Small intestine (tissue), 7 donors: ENCODE results near the gene LPP. TPM values are rescaled to one million over a fixed set of nuclear protein-coding genes. Genes with fewer than 3 reads are reported as not detected.

Experiments
- DNase-seq, 2 donors: peaks; one replicate each; pipeline versions ENCODE4 v3.0.0 to v3.0.0-alpha.2; 2013
- FAIRE-seq: peaks from 2 replicates; lab custom pipeline; 2012; peaks lifted over from hg19 to GRCh38; lab: Jason Lieb, UNC
- H3K27ac ChIP-seq, 3 donors: one replicate each; pipeline ENCODE4 v1.5.1; 2013; ENCODE audit warnings: low read length in 2 of 3, mild to moderate bottlenecking in 2 of 3, control low read depth in 1 of 3, inconsistent platforms in 1 of 3, low read depth in 1 of 3, moderate library complexity in 1 of 3
- H3K27me3 ChIP-seq, 3 donors: one replicate each; pipeline ENCODE4 v1.6.1; 2013; ENCODE audit warnings: low read length in 3 of 3, inconsistent platforms in 1 of 3; ENCODE audit not compliant: control insufficient read depth in 3 of 3, insufficient read depth in 3 of 3
- H3K36me3 ChIP-seq, 3 donors: one replicate each; pipeline ENCODE4 v1.6.1; 2013; ENCODE audit warnings: low read length in 3 of 3, inconsistent platforms in 1 of 3, low read depth in 1 of 3, mild to moderate bottlenecking in 1 of 3, moderate library complexity in 1 of 3; ENCODE audit not compliant: control insufficient read depth in 3 of 3, insufficient read depth in 2 of 3
- H3K4me1 ChIP-seq, 3 donors: one replicate each; pipeline ENCODE4 v1.6.1; 2013; ENCODE audit warnings: low read length in 2 of 3, inconsistent platforms in 1 of 3, low read depth in 1 of 3, mild to moderate bottlenecking in 1 of 3, moderate library complexity in 1 of 3; ENCODE audit not compliant: control insufficient read depth in 3 of 3, insufficient read depth in 2 of 3
- H3K4me3 ChIP-seq, 3 donors: one replicate each; pipeline ENCODE4 v1.5.1; 2013; ENCODE audit warnings: low read length in 3 of 3, control low read depth in 1 of 3, inconsistent platforms in 1 of 3, low read depth in 1 of 3, mild to moderate bottlenecking in 1 of 3, moderate library complexity in 1 of 3
- H3K9me3 ChIP-seq, 2 donors: one replicate each; pipeline ENCODE4 v1.6.1; 2013; ENCODE audit warnings: low read depth in 1 of 2, low read length in 1 of 2; ENCODE audit not compliant: control insufficient read depth in 2 of 2, insufficient read depth in 1 of 2
- WGBS, 3 donors: extraction: QIAGEN DNeasy Blood & Tissue Kit; methylation state at CpG; one replicate each; pipeline ENCODE4 v1.1.7; 2013; 5-methylcytosine and 5-hydroxymethylcytosine counted together
- polyA plus RNA-seq, 4 donors: library from polyadenylated mRNA; stranded (reverse) in 3 of 4; unstranded in 1 of 4; fragments of 200-250 nt in 3 of 4; fragments of 120-200 nt in 1 of 4; gene quantifications; one replicate each; pipeline versions ENCODE4 v1.2.1 to v1.2.3, GENCODE V29; 2013
- donor health status: healthy with polysubstance abuse.
- donor health status: control.
- donor health status: control.
- donor health status: Bipolar disorder and iron deficiency.
- donor health status: healthy.

The LPP gene
- polyA plus RNA-seq, 4 donors, result 5.4 to 35.8 (median 12.4) TPM

DNA sequence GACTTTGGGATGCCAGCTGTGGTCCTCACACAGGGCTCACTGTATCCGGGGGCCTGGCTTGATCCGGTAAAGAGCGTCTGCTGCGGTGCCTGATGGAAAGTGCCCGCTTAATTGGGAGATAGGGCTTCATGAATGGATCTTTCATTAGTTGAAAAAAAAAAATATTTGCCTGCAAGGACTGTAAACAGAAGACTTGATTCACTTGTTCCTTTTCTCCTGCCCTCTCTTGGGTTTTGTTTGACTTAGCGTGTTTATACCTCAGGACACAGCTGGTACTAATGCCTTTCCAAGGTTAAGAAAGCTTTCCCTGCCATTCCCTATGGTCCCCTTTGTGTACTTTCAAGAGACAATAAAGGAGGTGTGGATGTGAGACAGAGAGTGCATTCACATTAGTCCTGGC is 493.3 kb downstream of the LPP start:
- no peak for FAIRE-seq

DNA sequence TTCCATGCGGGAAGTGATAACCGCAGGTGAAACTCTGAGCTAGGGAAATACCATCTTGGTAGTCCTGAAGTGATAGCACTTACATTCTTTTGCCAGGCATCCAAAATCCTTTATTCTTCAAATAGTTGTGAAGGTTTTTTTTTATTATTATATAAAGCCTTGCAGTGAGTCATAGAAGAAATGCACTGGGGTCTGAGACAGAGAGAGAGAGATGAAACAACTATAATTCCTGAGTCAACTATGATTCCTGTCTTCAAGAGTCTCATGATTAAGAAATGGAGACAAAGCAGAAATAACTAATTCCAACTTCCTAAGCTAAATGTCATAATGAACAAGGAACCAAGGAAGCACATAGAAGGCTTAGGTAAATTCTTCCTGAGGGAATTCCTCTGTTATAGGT is 495.6 kb downstream of the LPP start:
- WGBS, 3 donors, result 96 to 100% (median 97%) methylated on average over 2 of the region's 2 CpGs
- Histone ChIP-seq H3K27ac (no peak overlapping the region), H3K9me3 (no peaks in the 10 kb centered on the region), H3K4me1 (no peaks in the 10 kb centered on the region), H3K4me3 (no peak overlapping the region), H3K36me3 (no peaks in the 10 kb centered on the region), H3K27me3 (no peaks in the 10 kb centered on the region)
- FAIRE-seq (no peak), DNase-seq (no peak)

More for the DNA sequence above, 493.3 kb downstream of the LPP start:
- WGBS, 3 donors, result 93 to 96% (median 95%) methylated on average over 6 of the region's 6 CpGs
- Histone ChIP-seq H3K27me3 (no peaks in the 10 kb centered on the region), H3K9me3 (no peaks in the 10 kb centered on the region), H3K36me3 (no peaks in the 10 kb centered on the region), H3K27ac (no peak overlapping the region), H3K4me1 (no peaks in the 10 kb centered on the region), H3K4me3 (no peak overlapping the region)
- no peak for DNase-seq

DNA sequence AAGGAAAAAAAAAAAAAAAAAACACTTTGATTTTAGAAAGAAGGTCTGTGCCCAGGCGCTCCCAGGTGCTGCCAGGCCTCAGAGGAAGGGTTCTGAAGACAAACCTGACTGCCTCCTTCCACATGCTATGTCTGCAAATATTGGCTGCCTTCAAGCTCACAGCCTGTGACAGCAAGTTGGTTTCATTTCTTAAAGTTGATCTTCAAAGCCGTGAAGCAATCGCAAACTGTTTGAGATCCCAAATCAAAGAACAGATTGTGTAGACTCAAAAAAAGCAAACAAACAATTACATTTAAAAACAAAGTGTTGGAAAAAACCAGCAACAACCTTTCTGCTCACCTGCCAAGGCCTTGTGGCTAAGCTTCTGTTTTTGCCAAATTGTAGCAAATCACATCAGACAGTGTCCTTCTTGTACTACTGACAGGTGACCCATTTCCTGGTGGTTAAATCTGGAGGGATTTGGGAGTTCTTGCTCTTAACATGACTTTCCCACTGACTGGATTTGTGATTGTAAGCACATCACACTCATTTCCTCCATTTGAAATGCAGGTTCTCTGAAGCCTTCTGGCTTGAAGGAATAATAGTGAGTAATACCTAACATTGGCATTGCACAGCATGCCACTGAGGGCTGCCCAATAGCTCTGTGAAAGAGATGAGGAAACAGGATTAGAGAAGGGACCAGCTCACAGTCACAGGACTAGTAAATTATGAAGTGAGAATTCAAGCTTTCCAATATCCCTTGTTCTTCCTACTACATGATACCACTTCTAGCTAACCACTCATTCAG is 502.4 kb downstream of the LPP start:
- 85 to 86% (median 85%) methylated on average over 3 of the region's 3 CpGs for WGBS, 3 donors

DNA sequence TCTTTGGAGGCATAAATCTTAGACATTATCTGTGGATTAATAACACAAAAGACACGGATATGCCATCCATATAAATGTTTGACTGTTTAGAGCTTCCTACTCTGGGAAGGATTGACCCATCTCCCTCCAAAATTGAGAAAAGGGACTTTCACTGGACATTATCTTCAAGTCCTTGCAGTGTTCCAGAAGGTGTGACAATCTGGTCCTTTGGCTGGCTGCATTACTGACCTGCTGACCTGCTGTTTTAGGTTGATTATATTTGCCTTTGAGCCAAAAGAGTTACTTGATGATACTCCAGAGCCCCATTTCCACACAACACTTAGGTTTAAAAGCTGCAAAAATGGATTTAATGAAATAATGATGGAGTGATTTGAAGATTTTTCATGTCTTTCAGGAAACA is 504.6 kb downstream of the LPP start:
- no peak for FAIRE-seq
- no peaks in the 10 kb centered on the region for H3K27me3 ChIP-seq
- no peaks in the 10 kb centered on the region for H3K36me3 ChIP-seq
- H3K4me3 ChIP-seq, result no peak overlapping the region
- WGBS, 3 donors, result 77 to 88% (median 80%) methylated on average over 1 of the region's 1 CpG
- no peak for DNase-seq
- peaks cover 0 to 9% (median 4%) of the 10 kb centered on the region in 3 donors for H3K4me1 ChIP-seq
- H3K27ac ChIP-seq, result no peak overlapping the region
- no peaks in the 10 kb centered on the region for H3K9me3 ChIP-seq

More for the DNA sequence above, 502.4 kb downstream of the LPP start:
- H3K27me3 ChIP-seq, result no peaks in the 10 kb centered on the region
- DNase-seq (no peak), FAIRE-seq (no peak)
- H3K9me3 ChIP-seq, result no peaks in the 10 kb centered on the region
- H3K4me1 ChIP-seq, result no peaks in the 10 kb centered on the region
- H3K4me3 ChIP-seq, result no peak overlapping the region
- H3K27ac ChIP-seq, result no peak overlapping the region
- no peaks in the 10 kb centered on the region for H3K36me3 ChIP-seq

DNA sequence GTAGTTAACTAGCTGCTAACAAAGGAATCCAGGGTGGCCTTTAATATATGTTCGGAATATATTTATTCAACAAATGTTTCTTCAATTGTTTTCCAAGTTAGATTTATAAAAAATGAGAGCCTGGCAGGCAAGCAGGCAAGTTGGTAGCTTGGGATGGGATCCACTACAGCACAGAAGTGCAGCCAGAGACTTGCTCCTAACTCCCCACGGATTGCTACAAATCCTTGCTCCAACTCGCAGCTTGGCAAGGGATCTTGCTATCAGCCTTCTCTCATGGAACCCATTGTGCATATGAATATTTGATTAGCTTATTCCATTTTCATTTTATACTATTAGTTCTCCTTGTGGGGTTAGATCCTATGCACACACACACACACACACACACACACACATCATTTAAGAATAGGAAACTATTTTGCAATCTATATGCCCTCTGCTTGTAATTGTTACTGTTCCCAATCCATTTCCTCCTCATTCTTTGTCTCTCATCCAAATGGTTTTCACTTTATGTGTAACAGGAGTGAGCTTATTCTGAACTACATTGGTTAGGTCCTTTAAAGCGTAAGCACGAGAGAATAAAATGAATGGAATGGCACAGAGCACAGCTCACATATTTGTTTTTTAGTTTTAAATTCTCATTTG is 505.6 kb downstream of the LPP start:
- no peak for DNase-seq
- H3K4me3 ChIP-seq, result no peak overlapping the region
- H3K4me1 ChIP-seq, result peaks cover 0 to 9% (median 4%) of the 10 kb centered on the region in 3 donors
- H3K27ac ChIP-seq, result no peak overlapping the region
- FAIRE-seq, result no peak
- H3K27me3 ChIP-seq, result no peaks in the 10 kb centered on the region
- WGBS, 3 donors, result 86 to 92% (median 90%) methylated on average over 5 of the region's 5 CpGs
- no peaks in the 10 kb centered on the region for H3K9me3 ChIP-seq
- H3K36me3 ChIP-seq, result no peaks in the 10 kb centered on the region

DNA sequence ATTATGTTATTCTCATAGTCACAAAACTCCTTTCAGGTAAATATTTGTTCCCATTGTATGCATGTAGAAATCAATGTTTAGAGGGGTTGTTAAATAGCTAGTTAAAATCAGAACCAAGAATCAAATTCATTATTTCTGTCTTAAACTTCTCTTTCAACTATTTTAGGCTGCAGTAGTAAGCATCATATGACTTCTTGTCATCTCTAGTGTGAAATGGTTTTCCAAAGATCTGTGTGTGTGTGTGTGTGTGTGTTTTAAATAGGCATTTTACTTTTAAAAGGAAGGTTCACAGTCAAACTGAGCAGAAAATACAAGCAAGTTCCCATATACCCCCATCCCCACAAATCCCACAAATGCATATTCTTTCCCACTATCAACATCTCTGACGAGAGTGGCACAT is 506.5 kb downstream of the LPP start:
- H3K4me1 ChIP-seq, result peaks cover 0 to 9% (median 4%) of the 10 kb centered on the region in 3 donors
- H3K4me3 ChIP-seq, result no peak overlapping the region
- DNase-seq, result no peak
- H3K36me3 ChIP-seq, result no peaks in the 10 kb centered on the region
- H3K27me3 ChIP-seq, result no peaks in the 10 kb centered on the region
- no peak overlapping the region for H3K27ac ChIP-seq
- 93 to 96% (median 96%) methylated on average over 1 of the region's 1 CpG for WGBS, 3 donors
- H3K9me3 ChIP-seq, result no peaks in the 10 kb centered on the region
- no peak for FAIRE-seq

DNA sequence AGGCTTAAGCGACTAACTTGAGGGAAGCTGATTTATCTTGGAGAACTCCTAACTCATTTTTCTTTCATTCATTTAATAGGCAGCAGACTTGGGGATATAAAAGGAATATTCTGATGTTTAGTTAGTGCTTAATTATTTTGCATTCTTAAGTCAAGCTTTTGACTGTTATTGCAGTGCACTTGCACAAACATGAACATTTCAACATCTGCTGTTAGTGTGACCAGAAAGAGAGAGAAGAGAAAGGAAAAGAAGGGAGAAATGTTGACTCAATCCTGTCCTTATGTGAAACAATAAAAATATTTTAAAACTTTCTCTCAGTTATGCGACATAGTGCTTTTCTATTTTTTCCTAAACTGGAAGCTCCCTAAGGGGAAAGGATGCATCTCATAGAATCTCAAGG is 507.8 kb downstream of the LPP start:
- FAIRE-seq (no peak), DNase-seq (no peak)
- H3K4me1 ChIP-seq, result peaks cover 0 to 9% (median 4%) of the 10 kb centered on the region in 3 donors
- H3K27me3 ChIP-seq, result no peaks in the 10 kb centered on the region
- H3K27ac ChIP-seq, result no peak overlapping the region
- peaks cover 0 to 2% (median 0%) of the 10 kb centered on the region in 3 donors for H3K36me3 ChIP-seq
- no peaks in the 10 kb centered on the region for H3K9me3 ChIP-seq
- no peak overlapping the region for H3K4me3 ChIP-seq
- 94 to 97% (median 95%) methylated on average over 2 of the region's 2 CpGs for WGBS, 3 donors

DNA sequence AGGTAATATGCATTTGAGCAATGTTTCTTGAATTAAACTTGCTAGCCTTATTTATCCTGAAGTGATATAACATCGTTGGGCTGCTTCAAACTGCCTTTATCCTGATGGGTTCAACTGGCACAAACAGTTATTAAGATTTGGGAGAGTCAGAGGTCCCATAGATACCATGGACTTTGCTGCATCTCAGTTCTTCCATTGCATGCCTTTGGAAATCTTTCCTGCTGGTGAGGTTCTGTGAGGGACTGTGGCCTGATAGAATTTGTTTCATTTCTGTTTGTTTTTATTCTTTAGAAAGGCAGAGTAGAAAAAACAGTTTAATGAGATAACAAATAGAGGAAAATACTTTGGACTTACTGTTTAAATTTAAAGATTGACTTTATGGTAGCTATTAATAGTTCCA is 508.3 kb downstream of the LPP start:
- no peak for DNase-seq
- Histone ChIP-seq H3K36me3 (peaks cover 0 to 2% (median 0%) of the 10 kb centered on the region in 3 donors), H3K9me3 (no peaks in the 10 kb centered on the region), H3K4me1 (peaks cover 0 to 9% (median 4%) of the 10 kb centered on the region in 3 donors), H3K4me3 (no peak overlapping the region), H3K27me3 (no peaks in the 10 kb centered on the region), H3K27ac (no peak overlapping the region)
- FAIRE-seq, result no peak
- 8 to 43% (median 24%) methylated on average over 1 of the region's 1 CpG for WGBS, 3 donors
